ENCODE results near the gene PTPRK. TPM values are rescaled to one million over a fixed set of nuclear protein-coding genes. Genes with fewer than 3 reads are reported as not detected.
A peak's percentile ranks its signal among the peaks of the same experiment; 100 is the strongest.

Gene PTPRK
- total RNA-seq, 1 experiment from 2014 or later: 265 TPM

DNA sequence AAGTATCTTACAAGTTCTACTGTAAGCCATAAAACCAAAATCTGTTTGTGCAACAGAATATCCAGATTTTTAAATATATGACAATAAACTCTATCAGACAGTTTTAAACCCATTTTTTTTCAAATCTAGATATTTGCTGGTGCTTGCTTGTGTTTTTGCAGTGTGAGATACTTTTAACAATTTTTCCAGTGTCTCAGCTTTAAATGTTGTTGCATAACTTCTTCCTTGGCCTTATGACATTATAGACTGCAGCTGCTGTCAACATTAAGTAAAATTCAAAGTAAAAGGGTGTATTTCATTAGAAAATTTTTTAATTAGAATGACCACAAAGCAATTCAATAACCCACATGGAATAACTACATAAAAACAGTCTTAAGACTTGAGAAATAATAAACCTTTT, 139.5 kb downstream of the PTPRK start:
- TF ChIP-seq, protein P1, sequence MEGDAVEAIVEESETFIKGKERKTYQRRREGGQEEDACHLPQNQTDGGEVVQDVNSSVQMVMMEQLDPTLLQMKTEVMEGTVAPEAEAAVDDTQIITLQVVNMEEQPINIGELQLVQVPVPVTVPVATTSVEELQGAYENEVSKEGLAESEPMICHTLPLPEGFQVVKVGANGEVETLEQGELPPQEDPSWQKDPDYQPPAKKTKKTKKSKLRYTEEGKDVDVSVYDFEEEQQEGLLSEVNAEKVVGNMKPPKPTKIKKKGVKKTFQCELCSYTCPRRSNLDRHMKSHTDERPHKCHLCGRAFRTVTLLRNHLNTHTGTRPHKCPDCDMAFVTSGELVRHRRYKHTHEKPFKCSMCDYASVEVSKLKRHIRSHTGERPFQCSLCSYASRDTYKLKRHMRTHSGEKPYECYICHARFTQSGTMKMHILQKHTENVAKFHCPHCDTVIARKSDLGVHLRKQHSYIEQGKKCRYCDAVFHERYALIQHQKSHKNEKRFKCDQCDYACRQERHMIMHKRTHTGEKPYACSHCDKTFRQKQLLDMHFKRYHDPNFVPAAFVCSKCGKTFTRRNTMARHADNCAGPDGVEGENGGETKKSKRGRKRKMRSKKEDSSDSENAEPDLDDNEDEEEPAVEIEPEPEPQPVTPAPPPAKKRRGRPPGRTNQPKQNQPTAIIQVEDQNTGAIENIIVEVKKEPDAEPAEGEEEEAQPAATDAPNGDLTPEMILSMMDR (IDR thresholded peaks at IDR 0.05; ENCODE audit: unreplicated experiment): no peak
- Mint-ChIP-seq H3K36me3 (ENCODE audit: insufficient read depth, unreplicated experiment) (peaks cover 20% of the 10 kb centered on the region), H3K27ac (ENCODE audit: unreplicated experiment) (no peak overlapping the region), H3K4me1 (ENCODE audit: low read depth, unreplicated experiment) (no peaks in the 10 kb centered on the region), H3K4me3 (ENCODE audit: low read depth, unreplicated experiment) (no peak overlapping the region), H3K27me3 (ENCODE audit: unreplicated experiment) (no peaks in the 10 kb centered on the region), H3K9me3 (ENCODE audit: low read depth, unreplicated experiment) (peaks cover 8% of the 10 kb centered on the region)
- CTCF ChIA-PET: no interaction called here
- no peak for DNase-seq
- BruUV-seq (replicated peaks): no TSS peak
- intact Hi-C loops (cut with micrococcal nuclease; ENCODE audit: unreplicated experiment): no loop called here

DNA sequence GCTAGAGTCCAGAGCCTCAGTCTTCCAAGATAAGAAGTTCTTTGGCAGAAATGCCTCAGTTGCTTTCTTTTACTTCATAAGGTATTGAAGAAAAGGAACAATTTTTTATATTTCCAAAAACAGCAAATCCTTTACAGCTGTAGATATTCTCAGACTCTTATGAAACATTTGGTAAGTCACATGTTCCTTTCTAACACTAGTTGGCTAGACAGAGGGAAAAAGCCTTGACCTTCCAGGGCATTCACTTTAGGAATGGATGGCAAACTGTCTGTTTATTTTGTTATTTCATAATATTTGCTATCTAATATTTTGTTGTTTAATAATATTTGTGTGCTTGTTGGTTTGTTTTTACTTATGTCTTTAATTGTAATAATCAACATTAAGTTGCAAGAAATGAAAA, 140.8 kb downstream of the PTPRK start:
- H3K36me3 Mint-ChIP-seq (ENCODE audit: insufficient read depth, unreplicated experiment): peaks cover 20% of the 10 kb centered on the region
- DNase-seq: no peak
- H3K9me3 Mint-ChIP-seq (ENCODE audit: low read depth, unreplicated experiment): peaks cover 10% of the 10 kb centered on the region
- peaks cover 6% of the 10 kb centered on the region for H3K4me1 Mint-ChIP-seq (ENCODE audit: low read depth, unreplicated experiment)
- no peak overlapping the region for H3K27ac Mint-ChIP-seq (ENCODE audit: unreplicated experiment)
- CTCF ChIA-PET: no interaction called here
- intact Hi-C loops (cut with micrococcal nuclease; ENCODE audit: unreplicated experiment): no loop called here
- TF ChIP-seq, protein P1 (IDR thresholded peaks at IDR 0.05; ENCODE audit: unreplicated experiment): no peak
- no peaks in the 10 kb centered on the region for H3K27me3 Mint-ChIP-seq (ENCODE audit: unreplicated experiment)
- H3K4me3 Mint-ChIP-seq (ENCODE audit: low read depth, unreplicated experiment): no peak overlapping the region
- no TSS peak for BruUV-seq (replicated peaks)

DNA sequence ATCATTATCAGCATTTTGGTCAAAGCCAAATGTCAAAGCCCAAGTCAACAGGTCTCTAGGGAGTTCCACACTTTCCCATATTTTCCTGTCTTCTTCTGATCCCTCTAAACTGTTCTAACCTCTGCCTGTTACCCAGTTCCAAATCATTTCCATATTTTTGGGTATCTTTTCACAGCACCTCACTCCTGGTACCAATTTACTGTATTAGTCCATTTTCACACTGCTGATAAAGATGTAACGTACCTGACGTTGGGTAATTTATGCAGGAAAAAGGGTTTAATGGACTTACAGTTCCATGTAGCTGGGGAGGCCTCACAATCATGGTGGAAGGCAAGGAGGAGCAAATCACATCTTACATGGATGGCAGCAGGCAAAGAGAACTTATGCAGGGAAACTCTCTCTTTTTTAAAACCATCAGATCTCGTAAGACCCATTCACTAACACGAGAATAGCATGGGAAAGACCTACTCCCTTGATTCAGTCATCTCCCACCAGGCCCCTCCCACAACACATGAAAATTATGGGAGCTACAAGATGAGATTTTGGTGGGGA, 143.4 kb downstream of the PTPRK start:
- CTCF ChIA-PET: no interaction called here
- Mint-ChIP-seq H3K4me1 (ENCODE audit: low read depth, unreplicated experiment) (peaks cover 22% of the 10 kb centered on the region), H3K9me3 (ENCODE audit: low read depth, unreplicated experiment) (peaks cover 13% of the 10 kb centered on the region), H3K4me3 (ENCODE audit: low read depth, unreplicated experiment) (no peak overlapping the region), H3K27ac (ENCODE audit: unreplicated experiment) (peak overlapping the region; percentile 22), H3K27me3 (ENCODE audit: unreplicated experiment) (no peaks in the 10 kb centered on the region), H3K36me3 (ENCODE audit: insufficient read depth, unreplicated experiment) (peaks cover 26% of the 10 kb centered on the region)
- DNase-seq: no peak
- intact Hi-C loops (cut with micrococcal nuclease; ENCODE audit: unreplicated experiment): no loop called here
- no TSS peak for BruUV-seq (replicated peaks)
- TF ChIP-seq, protein P1 (IDR thresholded peaks at IDR 0.05; ENCODE audit: unreplicated experiment): no peak

DNA sequence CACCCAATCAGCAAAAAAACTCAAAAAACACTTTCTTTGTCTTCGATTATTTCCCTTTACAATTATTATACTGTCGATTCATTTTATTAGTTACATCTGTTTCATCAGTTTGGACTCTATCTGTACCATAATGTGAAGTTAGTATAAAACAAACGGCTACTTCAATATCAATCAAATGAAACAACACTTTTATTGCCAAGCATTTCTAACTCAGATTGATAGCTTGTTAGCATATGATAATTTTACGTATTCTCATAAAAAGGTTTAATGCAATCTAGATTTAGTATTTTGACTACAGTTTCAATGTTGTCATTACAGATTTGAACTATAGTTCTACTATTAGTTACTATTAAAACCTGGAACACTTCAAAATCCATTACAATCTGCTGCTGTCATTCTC, 149.3 kb downstream of the PTPRK start:
- CTCF ChIA-PET: interaction anchor here (2.0 kb wide), 1 partner anchor 14 kb away, joined by 4 read pairs; no protein-coding TSS in a partner anchor
- DNase-seq: no peak
- Mint-ChIP-seq H3K9me3 (ENCODE audit: low read depth, unreplicated experiment) (peaks cover 5% of the 10 kb centered on the region), H3K27me3 (ENCODE audit: unreplicated experiment) (no peaks in the 10 kb centered on the region), H3K4me1 (ENCODE audit: low read depth, unreplicated experiment) (peaks cover 68% of the 10 kb centered on the region), H3K36me3 (ENCODE audit: insufficient read depth, unreplicated experiment) (peaks cover 20% of the 10 kb centered on the region), H3K27ac (ENCODE audit: unreplicated experiment) (peak overlapping the region; percentile 62), H3K4me3 (ENCODE audit: low read depth, unreplicated experiment) (no peak overlapping the region)
- TF ChIP-seq, protein P1 (IDR thresholded peaks at IDR 0.05; ENCODE audit: unreplicated experiment): no peak
- BruUV-seq (replicated peaks): no TSS peak
- intact Hi-C loops (cut with micrococcal nuclease; ENCODE audit: unreplicated experiment): no loop called here
